RWPE1 (cell line): ENCODE results near the gene TRPC1.

Source experiments
- CTCF ChIA-PET: fragments of 350-600 bp; sonication (Branson Sonifier 250); formaldehyde crosslinking; extraction: SDS; loops from one replicate; lab custom pipeline; 2021; lab: Yijun Ruan, JAX
- POLR2A ChIA-PET: fragments of 400-600 bp; formaldehyde crosslinking; extraction: SDS; loops from one replicate; lab custom pipeline; 2020; ENCODE audit warnings: antibody characterized with exemption; ENCODE audit not compliant: low non-redundant PET; lab: Yijun Ruan, JAX
- DNase-seq: peaks from one replicate; pipeline ENCODE4 v3.0.0; 2012; ENCODE audit warnings: low spot score
- H3K27ac ChIP-seq: fragments of 450-650 bp; 2 replicates; pipeline ENCODE4 v1.5.1; 2017
- TF ChIP-seq, protein P1 (sequence below): fragments of 450-650 bp; conservative IDR thresholded peaks from 2 replicates; pipeline ENCODE4 v1.5.1; 2017; ENCODE audit warnings: low read depth, mild to moderate bottlenecking

Gene TRPC1

GRCh38 chr3:142853270-142854168, 129.7 kb downstream of the TRPC1 start:
- TF ChIP-seq, protein P1, sequence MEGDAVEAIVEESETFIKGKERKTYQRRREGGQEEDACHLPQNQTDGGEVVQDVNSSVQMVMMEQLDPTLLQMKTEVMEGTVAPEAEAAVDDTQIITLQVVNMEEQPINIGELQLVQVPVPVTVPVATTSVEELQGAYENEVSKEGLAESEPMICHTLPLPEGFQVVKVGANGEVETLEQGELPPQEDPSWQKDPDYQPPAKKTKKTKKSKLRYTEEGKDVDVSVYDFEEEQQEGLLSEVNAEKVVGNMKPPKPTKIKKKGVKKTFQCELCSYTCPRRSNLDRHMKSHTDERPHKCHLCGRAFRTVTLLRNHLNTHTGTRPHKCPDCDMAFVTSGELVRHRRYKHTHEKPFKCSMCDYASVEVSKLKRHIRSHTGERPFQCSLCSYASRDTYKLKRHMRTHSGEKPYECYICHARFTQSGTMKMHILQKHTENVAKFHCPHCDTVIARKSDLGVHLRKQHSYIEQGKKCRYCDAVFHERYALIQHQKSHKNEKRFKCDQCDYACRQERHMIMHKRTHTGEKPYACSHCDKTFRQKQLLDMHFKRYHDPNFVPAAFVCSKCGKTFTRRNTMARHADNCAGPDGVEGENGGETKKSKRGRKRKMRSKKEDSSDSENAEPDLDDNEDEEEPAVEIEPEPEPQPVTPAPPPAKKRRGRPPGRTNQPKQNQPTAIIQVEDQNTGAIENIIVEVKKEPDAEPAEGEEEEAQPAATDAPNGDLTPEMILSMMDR = no peak
- peak; percentile 84 for DNase-seq
- peak overlapping the region; percentile 60 for H3K27ac ChIP-seq
- CTCF ChIA-PET = interaction anchor here (0.7 to 2.3 kb wide), 4 partner anchors 10 to 133 kb away, joined by 3 to 9 read pairs (median 3); no protein-coding TSS in a partner anchor
- POLR2A ChIA-PET = no interaction called here

- ChIA-PET POLR2A (no interaction called here), CTCF (interaction anchor here (0.6 to 1.3 kb wide), 5 partner anchors 22 to 591 kb away, joined by 3 to 8 read pairs (median 3); no protein-coding TSS in a partner anchor)
- no peak for DNase-seq
- TF ChIP-seq, protein P1 = no peak
- no peak overlapping the region for H3K27ac ChIP-seq
Measured at GRCh38 chr3:142857056-142857455, 133.2 kb downstream of the TRPC1 start.
